HS-5 (cell line): ENCODE results near the gene ARHGEF12.

Source experiments
- DNase-seq: peaks from one replicate; pipeline ENCODE4 v3.0.0-alpha.2; 2012; ENCODE audit warnings: low read depth

The ARHGEF12 gene

DNA sequence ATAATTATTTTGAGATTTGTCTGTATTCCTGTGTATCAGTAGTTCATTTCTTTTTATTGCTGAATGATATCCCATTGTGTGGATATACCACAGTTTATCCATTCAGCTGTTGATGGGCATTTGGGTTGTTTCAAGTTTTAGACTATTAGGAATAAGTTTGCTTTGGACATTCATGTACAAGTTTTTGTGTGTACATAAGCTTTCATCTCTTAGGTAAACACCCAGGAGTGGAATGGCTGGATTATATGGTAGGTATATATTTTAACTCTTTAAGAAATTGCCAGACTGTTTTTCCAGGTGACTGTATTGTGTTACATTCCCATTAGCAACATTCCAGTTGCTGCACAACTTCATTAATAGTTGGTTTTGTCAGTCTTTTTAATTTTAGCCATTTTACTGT lies 52.0 kb downstream of the ARHGEF12 start:
- DNase-seq: no peak

GRCh38 chr11:120389693-120390584 lies 53.7 kb downstream of the ARHGEF12 start:
- DNase-seq: no peak

GRCh38 chr11:120390585-120390922 lies 54.3 kb downstream of the ARHGEF12 start:
- DNase-seq: no peak

- DNase-seq: no peak
These were observed 55.1 kb downstream of the ARHGEF12 start for GRCh38 chr11:120391292-120391691.

DNA sequence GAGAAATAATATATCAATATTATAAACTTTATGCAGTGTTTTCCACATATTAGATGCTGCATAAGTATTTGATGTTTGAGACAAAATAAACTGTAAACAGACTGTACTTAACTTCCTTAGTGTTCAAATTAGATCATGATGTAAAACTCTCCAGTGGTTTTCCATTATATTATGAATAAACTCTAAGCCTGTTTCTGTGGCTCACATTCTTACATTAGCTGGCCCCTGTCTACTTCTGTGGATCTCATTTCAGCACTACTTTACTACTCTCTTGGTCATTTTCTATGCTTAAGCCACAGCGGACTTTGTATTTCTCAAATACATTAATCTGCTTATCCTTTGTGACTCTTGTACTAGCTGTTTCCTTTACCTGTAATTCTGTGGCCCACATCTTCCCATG lies 55.6 kb downstream of the ARHGEF12 start:
- no peak for DNase-seq

- DNase-seq: no peak
These were observed 56.1 kb downstream of the ARHGEF12 start for GRCh38 chr11:120392314-120392713.

- DNase-seq: peak; percentile 43
These were observed 56.6 kb downstream of the ARHGEF12 start for GRCh38 chr11:120392793-120393192.

DNA sequence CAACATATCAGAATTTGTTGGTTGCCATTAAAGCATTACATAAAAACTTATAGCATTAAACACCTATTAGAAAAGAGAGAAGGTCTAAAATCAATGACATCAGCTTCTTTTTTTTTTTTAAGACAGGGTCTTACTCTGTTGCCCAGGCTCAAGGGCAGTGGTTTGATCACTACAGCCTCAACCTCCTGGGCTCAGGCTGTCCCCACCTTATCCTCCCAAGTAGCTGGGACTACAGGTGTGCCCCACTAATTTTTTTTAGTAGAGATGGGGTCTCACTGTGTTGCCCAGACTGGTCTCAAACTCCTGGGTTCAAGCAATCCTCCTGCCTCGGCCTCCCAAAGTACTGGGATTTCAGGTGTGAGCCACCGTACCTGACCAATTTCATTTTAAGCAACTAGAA lies 57.9 kb downstream of the ARHGEF12 start:
- DNase-seq: no peak

GRCh38 chr11:120395778-120396177 lies 59.6 kb downstream of the ARHGEF12 start:
- DNase-seq: no peak

DNA sequence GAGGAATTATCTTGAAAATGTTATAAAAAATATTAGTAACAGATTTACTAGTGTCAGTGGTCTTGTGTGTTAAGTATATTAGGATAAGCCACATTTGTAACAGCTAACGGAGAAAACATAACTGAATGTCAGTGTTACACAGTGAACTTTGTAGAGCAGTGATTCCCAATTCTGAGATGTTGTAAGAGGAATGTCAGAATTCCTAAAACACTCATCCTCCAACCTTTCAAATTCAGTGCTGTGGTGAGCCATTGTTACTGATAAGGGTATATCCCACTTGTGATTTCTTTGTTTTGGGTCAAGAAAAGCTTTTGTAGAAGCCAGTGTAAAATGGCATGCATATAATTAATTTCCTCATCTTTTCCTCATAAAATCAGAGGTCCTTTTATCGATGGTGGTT lies 61.9 kb downstream of the ARHGEF12 start:
- DNase-seq: peak; percentile 34

- DNase-seq: no peak
These were observed 63.1 kb downstream of the ARHGEF12 start for GRCh38 chr11:120399307-120399706.

GRCh38 chr11:120400564-120401364 lies 64.6 kb downstream of the ARHGEF12 start:
- peak; percentile 94 for DNase-seq

DNA sequence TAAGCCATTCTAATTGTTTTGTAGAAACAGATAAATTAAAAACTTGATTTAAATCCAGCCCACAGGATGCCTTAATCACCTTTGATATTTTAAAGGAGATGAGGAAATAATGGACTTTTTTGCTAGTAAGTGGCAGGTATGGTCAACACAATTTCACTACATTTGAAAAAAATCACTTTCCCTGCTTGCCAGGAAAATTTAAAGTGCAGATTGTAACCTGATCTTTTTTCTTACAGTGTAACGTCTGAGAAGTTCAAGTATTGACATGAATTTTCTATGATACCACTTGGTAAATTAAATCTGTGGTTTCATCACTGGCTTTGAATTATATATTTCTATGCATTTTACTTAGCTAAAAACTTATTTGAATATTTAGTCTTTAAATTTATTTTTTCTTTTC lies 65.3 kb downstream of the ARHGEF12 start:
- DNase-seq: no peak

DNA sequence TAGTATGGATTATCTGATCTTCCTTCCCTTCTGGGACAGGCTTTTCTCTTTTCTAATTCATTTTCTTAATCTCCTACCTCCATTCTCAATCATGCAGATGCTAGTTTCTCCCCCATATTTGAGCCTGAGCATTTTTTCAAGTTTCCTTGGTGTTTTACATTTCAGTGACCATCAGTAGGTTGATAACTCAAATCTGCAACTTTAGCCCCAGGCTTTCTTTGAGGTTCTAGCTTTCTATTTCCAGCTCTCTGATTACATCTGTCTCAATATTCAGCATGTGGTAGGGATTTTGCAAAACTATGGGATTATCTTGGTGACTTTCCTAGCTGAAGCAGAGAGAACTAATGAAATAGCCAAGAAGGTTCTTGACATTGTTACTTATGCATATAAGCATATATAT lies 67.8 kb downstream of the ARHGEF12 start:
- no peak for DNase-seq

DNA sequence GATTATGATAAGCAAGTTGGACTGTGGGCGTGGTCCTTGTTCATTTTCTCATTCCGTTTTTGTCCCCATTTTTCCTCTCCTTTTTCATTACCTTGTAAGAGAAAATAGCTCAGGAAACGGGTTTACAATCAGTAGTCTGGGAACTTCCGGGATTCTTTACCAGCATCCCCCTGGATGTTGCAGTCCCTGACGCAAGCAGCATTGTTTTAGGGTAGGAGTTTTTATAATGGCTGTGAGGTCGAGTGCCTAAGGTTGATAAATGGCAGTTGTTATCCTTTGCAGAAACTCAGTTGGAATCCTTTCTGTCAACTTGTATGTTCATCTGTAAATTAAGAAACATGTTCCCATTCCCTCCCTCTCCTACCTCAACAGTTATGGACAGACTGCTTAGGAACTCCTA lies 68.3 kb downstream of the ARHGEF12 start:
- no peak for DNase-seq

- no peak for DNase-seq
These were observed 73.4 kb downstream of the ARHGEF12 start for GRCh38 chr11:120409655-120410054.

GRCh38 chr11:120410622-120411380 lies 74.6 kb downstream of the ARHGEF12 start:
- DNase-seq: no peak

DNA sequence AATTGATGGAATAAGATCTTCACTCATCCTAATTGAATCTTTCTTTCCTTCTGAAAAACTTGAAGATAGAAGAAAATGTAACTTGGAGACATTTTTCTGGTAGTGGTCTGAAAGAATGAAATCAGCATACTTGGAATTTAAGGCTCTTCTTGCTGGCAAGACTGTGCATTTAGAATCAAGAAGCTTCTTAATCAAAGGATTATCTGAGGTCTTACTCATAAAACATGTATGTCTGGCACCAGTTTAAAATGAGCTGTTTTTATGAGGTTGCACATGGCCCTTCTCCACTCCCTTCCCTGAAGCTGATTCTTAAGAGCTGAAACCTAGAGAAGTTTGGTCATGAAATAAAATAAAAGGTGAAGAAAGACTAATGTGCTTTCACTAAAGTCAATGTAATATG lies 77.3 kb downstream of the ARHGEF12 start:
- DNase-seq: peak; percentile 30

DNA sequence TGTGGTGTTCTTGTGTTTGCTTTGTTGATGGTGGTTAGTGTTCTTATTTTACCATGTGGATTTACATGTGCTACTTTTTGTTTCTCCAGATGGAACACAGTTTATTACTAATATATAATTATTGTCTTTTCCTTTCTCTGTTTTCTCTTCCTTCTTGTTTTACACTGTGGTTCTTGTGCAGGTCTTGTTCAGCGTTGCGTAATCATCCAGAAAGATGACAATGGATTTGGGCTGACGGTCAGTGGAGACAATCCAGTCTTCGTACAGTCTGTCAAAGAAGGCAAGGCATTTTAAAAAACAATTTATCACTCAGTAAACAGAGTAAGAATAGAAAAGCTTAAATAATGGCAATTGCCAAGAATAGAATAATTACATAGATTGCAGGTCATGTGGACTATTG lies 84.4 kb downstream of the ARHGEF12 start:
- no peak for DNase-seq

DNA sequence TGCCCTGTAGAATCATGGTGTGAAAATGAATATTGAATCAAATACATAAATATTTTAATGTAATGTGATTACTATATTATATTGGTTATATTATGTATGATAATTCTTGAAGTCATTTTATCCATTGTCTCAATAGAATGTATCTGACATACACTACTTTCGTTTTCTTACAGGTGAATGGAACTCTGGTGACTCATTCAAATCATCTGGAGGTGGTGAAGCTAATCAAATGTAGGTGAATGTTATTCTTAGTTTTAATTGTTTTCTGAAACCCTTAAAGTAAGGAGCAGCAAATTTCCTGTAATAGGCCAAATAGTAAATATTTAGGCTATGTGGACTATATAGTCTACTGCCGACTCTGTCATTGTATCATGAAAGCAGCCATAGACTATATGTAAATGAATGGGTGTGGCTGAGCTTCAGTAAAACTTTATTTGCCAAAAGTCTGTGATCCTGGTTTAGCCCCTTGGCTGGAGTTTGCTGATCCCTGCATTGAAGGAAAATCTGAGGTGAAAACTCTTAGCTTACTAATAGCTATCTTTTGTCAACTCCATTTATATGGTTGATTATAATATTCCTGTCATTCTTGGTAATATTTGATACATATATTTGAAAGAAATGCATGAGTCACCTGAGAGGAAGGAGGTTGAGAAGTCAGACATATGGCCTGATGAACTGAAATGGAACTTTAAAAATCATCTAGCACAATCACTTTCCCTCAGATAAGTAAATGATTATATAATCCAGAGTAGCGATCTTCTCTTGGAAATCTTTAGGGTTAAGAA lies 88.2 kb downstream of the ARHGEF12 start:
- DNase-seq: no peak

DNA sequence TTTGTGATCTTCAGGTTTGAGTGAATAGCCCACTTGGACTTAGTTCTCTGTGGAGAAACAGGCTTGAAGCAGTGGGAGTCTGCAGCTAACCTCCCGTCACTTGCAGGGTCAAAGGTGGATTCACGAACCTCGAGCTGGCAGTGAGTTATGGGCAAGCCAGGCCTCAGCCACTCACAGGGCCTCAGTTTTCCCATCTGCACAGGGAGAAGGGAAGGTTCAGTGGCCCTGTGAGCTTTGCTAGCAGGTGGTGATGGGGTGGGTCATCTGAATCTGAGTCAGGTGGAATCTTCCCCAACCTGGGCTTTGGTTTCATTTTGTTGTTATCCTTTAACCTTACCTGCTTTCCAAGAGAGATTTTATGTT lies 88.7 kb downstream of the ARHGEF12 start:
- no peak for DNase-seq

GRCh38 chr11:120425527-120425926 lies 89.3 kb downstream of the ARHGEF12 start:
- DNase-seq: no peak
